GM12878 (cell line): ENCODE measurements around the gene SAMD4A.

ENCODE experiments used
- BCL11A ChIP-seq: IDR thresholded peaks from 2 replicates; pipeline ENCODE4 v1.6.1; 2011; ENCODE audit warnings: low read depth, low read length
- CTCF ChIP-seq, 3 experiments: IDR thresholded peaks in 2 of 3; conservative IDR thresholded peaks in 1 of 3; 2 replicates each; pipeline ENCODE4 v1.5.1; 2011; ENCODE audit warnings: low read depth in 3 of 3, low read length in 3 of 3, mild to moderate bottlenecking in 3 of 3, control low read depth in 2 of 3, moderate library complexity in 2 of 3, inconsistent platforms in 1 of 3, mixed read lengths in 1 of 3; ENCODE audit not compliant: control insufficient read depth in 2 of 3, insufficient read depth in 1 of 3; ENCODE audit errors: extremely low read depth in 1 of 3
- E2F8 ChIP-seq: fragments of 450-650 bp; IDR thresholded peaks from 2 replicates; pipeline ENCODE4 v1.6.1; 2018; ENCODE audit warnings: mild to moderate bottlenecking, low read depth, moderate library complexity; ENCODE audit not compliant: partially characterized antibody
- EGR1 ChIP-seq, 2 experiments: IDR thresholded peaks; 1 replicate in 1 of 2; 2 replicates in 1 of 2; pipeline ENCODE4 v1.6.1; 2011 to 2012; ENCODE audit warnings: low read depth in 2 of 2, low read length in 2 of 2, borderline replicate concordance in 1 of 2, mild to moderate bottlenecking in 1 of 2, moderate library complexity in 1 of 2
- GATAD2B ChIP-seq: fragments of 450-650 bp; conservative IDR thresholded peaks from 2 replicates; pipeline ENCODE4 v1.6.1; 2017; ENCODE audit warnings: low read depth, mild to moderate bottlenecking, moderate library complexity
- RAD21 ChIP-seq: IDR thresholded peaks from 2 replicates; pipeline ENCODE4 v1.6.1; 2011; ENCODE audit warnings: mild to moderate bottlenecking, low read depth, low read length, moderate library complexity; ENCODE audit not compliant: insufficient read depth
- SMC3 ChIP-seq: IDR thresholded peaks from 2 replicates; pipeline ENCODE4 v1.6.1; 2011; ENCODE audit warnings: low read length, improper control_type of control experiment, borderline replicate concordance
- STAT1 ChIP-seq: fragments of 450-650 bp; conservative IDR thresholded peaks from 2 replicates; pipeline ENCODE4 v1.6.1; 2014; ENCODE audit warnings: antibody characterized with exemption, mild to moderate bottlenecking
- USF2 ChIP-seq: IDR thresholded peaks from 2 replicates; pipeline ENCODE4 v1.6.1; 2011; ENCODE audit warnings: low read depth, low read length, improper control_type of control experiment, borderline replicate concordance
- ZBTB33 ChIP-seq: fragments of 450-650 bp; IDR thresholded peaks from 2 replicates; pipeline ENCODE4 v1.6.1; 2017; ENCODE audit warnings: mild to moderate bottlenecking
- ZBTB40 ChIP-seq: fragments of 450-650 bp; IDR thresholded peaks from 2 replicates; pipeline ENCODE4 v1.6.1; 2016; ENCODE audit warnings: mild to moderate bottlenecking, moderate library complexity, borderline replicate concordance

- TF ChIP-seq RAD21, result no peak
- TF ChIP-seq USF2, result no peak
- no peak for TF ChIP-seq EGR1 (IDR thresholded peaks at IDR 0.05; ENCODE audit: borderline replicate concordance in 1 of 2, low read depth in 2 of 2, low read length in 2 of 2)
- TF ChIP-seq BCL11A, result no peak
- TF ChIP-seq CTCF (IDR thresholded peaks at IDR 0.05 in 2 of 3, conservative IDR thresholded peaks at IDR 0.05 in 1 of 3; ENCODE audit: control insufficient read depth in 2 of 3, extremely low read depth in 1 of 3, insufficient read depth in 1 of 3, low read depth in 3 of 3, low read length in 3 of 3), result no peak
- TF ChIP-seq E2F8, result no peak
- no peak for TF ChIP-seq SMC3
- no peak for TF ChIP-seq GATAD2B
- TF ChIP-seq ZBTB33, result no peak
- TF ChIP-seq STAT1, result no peak
- TF ChIP-seq ZBTB40, result no peak
Measured at GRCh38 chr14:54776361-54777001, 209.6 kb downstream of the SAMD4A start.
